ENCODE results near the gene KCNN4.
A peak's percentile ranks its signal among the peaks of the same experiment; 100 is the strongest.

The KCNN4 gene

DNA sequence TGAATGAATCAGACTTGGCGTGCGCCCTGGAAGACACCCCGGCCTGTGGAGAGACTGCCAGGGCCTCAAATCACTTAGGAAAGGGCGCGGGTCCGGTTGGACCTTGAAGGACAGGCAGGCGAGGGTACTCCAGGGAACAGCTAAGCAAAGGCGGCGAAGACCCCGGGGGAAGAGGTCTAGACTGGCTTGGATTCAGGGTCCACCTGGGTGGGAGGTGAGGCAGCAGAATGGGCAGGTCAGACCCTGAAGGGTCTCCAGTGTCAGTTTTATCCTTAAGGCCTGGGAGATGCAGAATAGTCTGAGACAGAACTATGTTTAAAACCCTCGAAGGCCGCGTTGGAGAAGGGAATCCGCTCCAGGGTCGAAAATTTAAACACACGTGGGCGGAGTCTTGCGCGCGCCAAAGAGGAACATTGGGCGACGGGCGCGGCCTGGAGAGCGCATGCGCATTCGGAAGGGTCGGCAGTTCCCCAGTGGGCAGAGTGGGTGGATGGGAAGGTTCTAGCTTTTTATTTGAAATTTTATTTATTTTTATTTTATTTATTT is 25.4 kb downstream of the KCNN4 start:
- no peak for DNase-seq (ENCODE audit: extremely low read depth, low read depth)
- TF ChIP-seq, protein P1, sequence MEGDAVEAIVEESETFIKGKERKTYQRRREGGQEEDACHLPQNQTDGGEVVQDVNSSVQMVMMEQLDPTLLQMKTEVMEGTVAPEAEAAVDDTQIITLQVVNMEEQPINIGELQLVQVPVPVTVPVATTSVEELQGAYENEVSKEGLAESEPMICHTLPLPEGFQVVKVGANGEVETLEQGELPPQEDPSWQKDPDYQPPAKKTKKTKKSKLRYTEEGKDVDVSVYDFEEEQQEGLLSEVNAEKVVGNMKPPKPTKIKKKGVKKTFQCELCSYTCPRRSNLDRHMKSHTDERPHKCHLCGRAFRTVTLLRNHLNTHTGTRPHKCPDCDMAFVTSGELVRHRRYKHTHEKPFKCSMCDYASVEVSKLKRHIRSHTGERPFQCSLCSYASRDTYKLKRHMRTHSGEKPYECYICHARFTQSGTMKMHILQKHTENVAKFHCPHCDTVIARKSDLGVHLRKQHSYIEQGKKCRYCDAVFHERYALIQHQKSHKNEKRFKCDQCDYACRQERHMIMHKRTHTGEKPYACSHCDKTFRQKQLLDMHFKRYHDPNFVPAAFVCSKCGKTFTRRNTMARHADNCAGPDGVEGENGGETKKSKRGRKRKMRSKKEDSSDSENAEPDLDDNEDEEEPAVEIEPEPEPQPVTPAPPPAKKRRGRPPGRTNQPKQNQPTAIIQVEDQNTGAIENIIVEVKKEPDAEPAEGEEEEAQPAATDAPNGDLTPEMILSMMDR (IDR thresholded peaks at IDR 0.05; ENCODE audit: low read depth, low read length, missing control alignments): no peak
- H3K4me3 ChIP-seq (replicated peaks; ENCODE audit: low read depth, low read length): peak overlapping the region; percentile 83

DNA sequence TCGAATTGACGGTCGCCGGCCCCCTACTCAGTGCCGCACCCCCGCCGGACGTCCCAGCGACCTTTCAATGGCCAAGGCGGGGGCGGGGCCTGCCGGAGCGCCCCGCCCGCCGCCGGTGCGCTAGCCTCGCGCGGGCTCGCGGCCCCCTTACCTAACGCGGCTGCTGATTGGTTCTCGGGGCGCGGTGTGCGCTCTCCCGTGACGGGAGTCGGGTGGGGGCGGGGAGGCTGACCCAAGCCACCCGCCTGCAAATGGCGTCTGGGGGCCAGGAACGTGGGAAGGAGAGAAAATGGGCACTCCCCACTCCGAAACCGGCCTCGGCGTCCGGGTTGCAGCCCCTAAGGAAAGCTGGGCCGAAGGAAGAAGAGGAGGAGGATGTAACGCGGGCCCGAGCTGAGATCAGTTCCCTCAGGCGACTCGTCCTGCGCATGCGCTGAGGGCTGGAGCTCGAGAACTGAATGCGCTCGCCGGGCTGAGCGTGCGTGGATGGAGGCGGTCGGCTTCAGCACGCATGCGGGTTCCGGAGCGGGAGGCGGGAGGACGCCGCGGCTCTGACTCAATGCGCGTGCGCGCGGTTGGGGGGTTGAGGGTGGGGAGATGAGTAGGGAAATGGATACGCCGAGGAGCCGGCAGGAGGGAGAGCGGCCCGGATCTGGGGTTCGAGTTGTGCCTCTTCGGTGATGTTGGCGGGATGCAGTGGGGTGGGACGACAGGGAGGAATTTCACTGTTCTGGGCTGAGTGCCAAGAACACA is 26.1 kb downstream of the KCNN4 start, which contains the start of gene SMG9:
Gene SMG9, minus strand, starts transcription at position 460 of the 753 bp plus-strand sequence. CDS start 4,221 bp downstream, outside the sequence.
- peak; percentile 83 for DNase-seq (ENCODE audit: extremely low read depth, low read depth)
- TF ChIP-seq, protein P1 (IDR thresholded peaks at IDR 0.05; ENCODE audit: low read depth, low read length, missing control alignments): no peak
- H3K4me3 ChIP-seq (replicated peaks; ENCODE audit: low read depth, low read length): peak within 1 kb of the TSS; percentile 83

DNA sequence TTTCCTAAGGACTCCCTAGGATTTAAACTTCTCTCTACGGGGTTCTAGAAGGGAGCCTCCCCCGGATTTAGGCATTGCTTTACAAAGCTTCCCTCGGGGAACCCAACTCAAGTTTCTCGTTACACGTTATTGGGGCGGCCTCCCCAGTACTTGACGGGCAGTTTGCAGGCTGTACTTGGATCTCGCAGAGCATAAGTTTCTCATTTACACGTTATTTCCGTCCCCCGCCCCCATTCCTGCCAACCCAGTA is 26.6 kb downstream of the KCNN4 start:
- TF ChIP-seq, protein P1 (IDR thresholded peaks at IDR 0.05; ENCODE audit: low read depth, low read length, missing control alignments): no peak
- no peak for DNase-seq (ENCODE audit: extremely low read depth, low read depth)
- H3K4me3 ChIP-seq (replicated peaks; ENCODE audit: low read depth, low read length): peak overlapping the region; percentile 83

DNA sequence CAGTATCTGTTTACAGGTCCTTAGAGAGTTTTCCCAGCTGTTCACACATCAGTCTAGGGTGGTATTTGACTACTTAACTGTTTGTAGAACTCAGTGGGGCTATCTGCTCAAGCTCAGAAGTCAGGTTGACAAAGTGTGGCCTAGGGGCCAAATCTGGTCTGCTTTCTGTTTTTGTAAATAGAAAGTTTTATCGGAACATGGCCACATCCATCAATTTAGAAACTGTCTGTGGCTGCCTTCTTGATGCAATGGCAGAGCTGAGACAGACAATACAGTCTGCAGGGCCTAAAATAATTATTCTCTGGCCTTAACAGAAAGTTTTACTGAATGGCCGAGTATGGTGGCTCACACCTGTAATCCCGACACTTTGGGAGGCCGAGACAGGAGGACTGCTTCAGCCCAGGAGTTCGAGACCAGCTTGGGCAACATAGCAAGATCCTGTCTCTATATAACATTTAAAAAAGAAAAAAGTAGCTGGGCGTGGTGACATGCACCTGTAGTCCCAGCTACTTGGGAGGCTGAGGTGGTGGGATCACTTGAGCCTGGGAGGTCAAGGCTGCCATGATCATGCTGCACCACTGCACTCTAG is 28.4 kb downstream of the KCNN4 start:
- TF ChIP-seq, protein P1 (IDR thresholded peaks at IDR 0.05; ENCODE audit: low read depth, low read length, missing control alignments): no peak

DNA sequence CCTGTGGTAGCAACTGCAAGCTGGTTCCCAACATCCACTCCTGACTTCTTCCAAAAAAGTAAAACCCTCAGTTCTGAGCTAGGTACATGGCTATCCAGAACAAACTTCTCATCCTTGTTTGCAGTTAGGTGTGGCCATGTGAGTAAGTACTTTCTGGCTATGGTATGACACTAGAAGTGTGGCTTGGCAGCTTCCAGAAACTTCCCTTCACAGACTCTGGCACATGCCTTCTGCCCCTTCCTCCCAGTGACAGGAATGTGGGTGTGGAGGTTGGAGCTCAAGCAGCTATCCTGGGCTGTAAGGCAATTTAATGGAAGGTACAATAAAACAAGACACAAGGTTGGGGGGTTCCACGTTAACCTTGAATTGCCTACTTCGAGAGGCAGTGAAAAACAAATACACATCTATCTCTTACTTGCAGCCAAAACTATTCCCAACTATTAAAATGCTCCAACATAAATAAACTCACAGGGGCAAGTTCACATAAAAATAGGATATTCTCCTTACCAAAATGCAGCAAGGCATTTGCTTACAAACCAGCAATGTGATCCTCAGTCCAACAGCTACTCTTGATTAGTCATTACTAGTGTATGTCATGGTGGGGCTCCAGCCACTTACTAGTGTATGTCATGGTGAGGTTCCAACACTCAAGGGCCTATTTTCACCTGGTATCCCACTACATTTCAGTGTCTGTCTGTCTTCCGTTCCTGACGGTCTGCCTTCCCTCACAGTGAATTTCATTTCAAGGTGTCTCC is 29.1 kb downstream of the KCNN4 start:
- DNase-seq (ENCODE audit: extremely low read depth, low read depth): no peak
- H3K4me3 ChIP-seq (replicated peaks; ENCODE audit: low read depth, low read length): no peak overlapping the region
- TF ChIP-seq, protein P1 (IDR thresholded peaks at IDR 0.05; ENCODE audit: low read depth, low read length, missing control alignments): no peak

More for the DNA sequence above, 28.4 kb downstream of the KCNN4 start:
- peak overlapping the region; percentile 83 for H3K4me3 ChIP-seq (replicated peaks; ENCODE audit: low read depth, low read length)
- DNase-seq (ENCODE audit: extremely low read depth, low read depth): no peak

DNA sequence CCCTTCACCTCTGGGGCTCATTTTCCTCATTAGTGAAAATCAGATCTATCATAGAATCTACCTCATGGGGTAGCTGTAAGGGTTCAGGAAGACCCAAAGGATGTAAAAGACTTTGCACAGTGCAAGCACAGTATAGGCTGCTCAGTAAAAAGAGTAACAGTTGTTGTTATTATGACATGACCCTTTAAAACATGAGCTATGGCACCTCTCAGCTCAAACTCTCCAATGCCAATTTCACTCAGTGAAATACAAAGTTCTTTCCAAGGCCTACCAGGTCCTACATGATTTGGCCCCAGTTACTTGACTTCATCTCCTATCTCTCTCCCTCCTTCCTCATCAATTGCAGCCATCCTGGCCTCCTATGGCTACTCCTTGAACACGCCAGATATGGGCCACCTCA is 30.9 kb downstream of the KCNN4 start:
- no peak overlapping the region for H3K4me3 ChIP-seq (replicated peaks; ENCODE audit: low read depth, low read length)
- no peak for DNase-seq (ENCODE audit: extremely low read depth, low read depth)
- TF ChIP-seq, protein P1 (IDR thresholded peaks at IDR 0.05; ENCODE audit: low read depth, low read length, missing control alignments): no peak
